A673 (cell line): ENCODE measurements around the gene PXT1.

Experiments
- CTCF ChIP-seq: fragments of 300-800, 200-600 bp; sonication (generic); conservative IDR thresholded peaks from 2 replicates; pipeline ENCODE4 v1.5.1; 2017; ENCODE audit warnings: low read depth, mild to moderate bottlenecking, antibody characterized with exemption, low read length, moderate library complexity, mixed read lengths
- EZH2 ChIP-seq: fragments of 200-600 bp; sonication (generic); IDR thresholded peaks from 2 replicates; pipeline ENCODE4 v1.6.1; 2017; ENCODE audit warnings: borderline replicate concordance, low read depth, mild to moderate bottlenecking, mixed read lengths, antibody characterized with exemption, low read length; ENCODE audit not compliant: poor library complexity, severe bottlenecking

GRCh38 chr6:36491378-36491965 is 48.8 kb upstream of the PXT1 start:
- TF ChIP-seq CTCF = no peak
- TF ChIP-seq EZH2 = no peak
